Naive thymus-derived CD4-positive, alpha-beta T cell (primary cell): ENCODE results near the gene EEF2. TPM values are rescaled to one million over a fixed set of nuclear protein-coding genes. Genes with fewer than 3 reads are reported as not detected.

Experiments used
- ATAC-seq: fragments of 150-1000 bp; cut with Tn5 transposase; 2 replicates; pipeline ENCODE4 v1.10.0; 2021; ENCODE audit warnings: mild to moderate bottlenecking, moderate library complexity
- CTCF ChIA-PET: fragments of 350-600 bp; sonication (Branson Sonifier 250); formaldehyde crosslinking; loops from one replicate; lab custom pipeline; 2021; ENCODE audit warnings: antibody characterized with exemption; lab: Charles Lee
- POLR2A ChIA-PET: fragments of 350-600 bp; sonication (Branson Sonifier 250); formaldehyde crosslinking; loops from one replicate; lab custom pipeline; 2021; ENCODE audit warnings: antibody characterized with exemption, inconsistent platforms; lab: Charles Lee
- DNase-seq, 9 donors: peaks; one replicate each; pipeline versions ENCODE4 v3.0.0 to v3.0.0-alpha.2; 2020 to 2022; ENCODE audit warnings: mixed read lengths in 1 of 9
- H3K27ac ChIP-seq: one replicate; pipeline ENCODE4 v1.7.0; 2013; ENCODE audit warnings: mild to moderate bottlenecking, low read depth, low read length, moderate library complexity
- H3K27me3 ChIP-seq, 2 donors: one replicate each; pipeline ENCODE4 v1.7.0; 2013; ENCODE audit warnings: low read length in 2 of 2, mild to moderate bottlenecking in 2 of 2, moderate library complexity in 2 of 2; ENCODE audit not compliant: control insufficient read depth in 2 of 2, insufficient read depth in 2 of 2
- H3K36me3 ChIP-seq, 3 experiments: 1 replicate in 2 of 3; 2 replicates in 1 of 3; pipeline ENCODE4 v1.7.0; 2013; ENCODE audit warnings: low read length in 3 of 3, mild to moderate bottlenecking in 3 of 3, moderate library complexity in 1 of 3; ENCODE audit not compliant: insufficient read depth in 3 of 3, control insufficient read depth in 2 of 3
- H3K4me1 ChIP-seq, 2 donors: one replicate each; pipeline ENCODE4 v1.7.0; 2013; ENCODE audit warnings: low read length in 2 of 2, mild to moderate bottlenecking in 2 of 2, moderate library complexity in 1 of 2; ENCODE audit not compliant: control insufficient read depth in 2 of 2, insufficient read depth in 2 of 2
- H3K4me3 ChIP-seq: 2 replicates; pipeline ENCODE4 v1.7.0; 2013; ENCODE audit warnings: mild to moderate bottlenecking, low read length
- H3K9me3 ChIP-seq, 3 experiments: 1 replicate in 2 of 3; 2 replicates in 1 of 3; pipeline ENCODE4 v1.7.0; 2013; ENCODE audit warnings: low read length in 3 of 3; ENCODE audit not compliant: control insufficient read depth in 2 of 3
- H3K27ac Mint-ChIP-seq, 9 donors: one replicate each; pipeline ENCODE4 v1.8.0; 2020 to 2022; ENCODE audit warnings: mixed read lengths in 9 of 9, mild to moderate bottlenecking in 8 of 9, moderate library complexity in 5 of 9, inconsistent platforms in 2 of 9
- H3K27me3 Mint-ChIP-seq, 5 donors: one replicate each; pipeline ENCODE4 v1.8.0; 2021 to 2022; ENCODE audit warnings: mixed read lengths in 5 of 5, mild to moderate bottlenecking in 1 of 5
- H3K36me3 Mint-ChIP-seq, 5 donors: one replicate each; pipeline ENCODE4 v1.8.0; 2020 to 2022; ENCODE audit warnings: mixed read lengths in 5 of 5, mild to moderate bottlenecking in 3 of 5, inconsistent platforms in 1 of 5
- H3K4me1 Mint-ChIP-seq, 7 donors: one replicate each; pipeline ENCODE4 v1.8.0; 2020 to 2022; ENCODE audit warnings: mixed read lengths in 7 of 7, mild to moderate bottlenecking in 3 of 7, inconsistent platforms in 1 of 7
- H3K4me3 Mint-ChIP-seq, 10 donors: one replicate each; pipeline ENCODE4 v1.8.0; 2020 to 2022; ENCODE audit warnings: mild to moderate bottlenecking in 10 of 10, mixed read lengths in 10 of 10, moderate library complexity in 6 of 10, inconsistent platforms in 2 of 10
- H3K9me3 Mint-ChIP-seq, 11 donors: one replicate each; pipeline ENCODE4 v1.8.0; 2020 to 2022; ENCODE audit warnings: mixed read lengths in 11 of 11, mild to moderate bottlenecking in 4 of 11, inconsistent platforms in 1 of 11, moderate library complexity in 1 of 11
- intact Hi-C, 2 donors: fragments of 100-400 bp; cut with micrococcal nuclease; formaldehyde crosslinking; loops; one replicate each; pipeline ENCODE4 v1.15.1; 2023
- polyA plus RNA-seq, 2 donors: library from polyadenylated mRNA; unstranded; fragments of 300-500 nt; fragmentation: Illumina TruSeq; gene quantifications; one replicate each; pipeline ENCODE4 v1.2.3, GENCODE V29; 2021
- total RNA-seq, 6 experiments: library from RNA in 5 of 6; stranded (reverse) in 5 of 6; gene quantifications; 1 replicate in 5 of 6; 2 replicates in 1 of 6; pipeline ENCODE4 v1.2.3 and lab custom pipeline; 2021 to 2026

EEF2 gene
- total and polyA plus RNA-seq, 7 experiments from 2014 or later: 611 to 2,674 (median 2,232) TPM

DNA sequence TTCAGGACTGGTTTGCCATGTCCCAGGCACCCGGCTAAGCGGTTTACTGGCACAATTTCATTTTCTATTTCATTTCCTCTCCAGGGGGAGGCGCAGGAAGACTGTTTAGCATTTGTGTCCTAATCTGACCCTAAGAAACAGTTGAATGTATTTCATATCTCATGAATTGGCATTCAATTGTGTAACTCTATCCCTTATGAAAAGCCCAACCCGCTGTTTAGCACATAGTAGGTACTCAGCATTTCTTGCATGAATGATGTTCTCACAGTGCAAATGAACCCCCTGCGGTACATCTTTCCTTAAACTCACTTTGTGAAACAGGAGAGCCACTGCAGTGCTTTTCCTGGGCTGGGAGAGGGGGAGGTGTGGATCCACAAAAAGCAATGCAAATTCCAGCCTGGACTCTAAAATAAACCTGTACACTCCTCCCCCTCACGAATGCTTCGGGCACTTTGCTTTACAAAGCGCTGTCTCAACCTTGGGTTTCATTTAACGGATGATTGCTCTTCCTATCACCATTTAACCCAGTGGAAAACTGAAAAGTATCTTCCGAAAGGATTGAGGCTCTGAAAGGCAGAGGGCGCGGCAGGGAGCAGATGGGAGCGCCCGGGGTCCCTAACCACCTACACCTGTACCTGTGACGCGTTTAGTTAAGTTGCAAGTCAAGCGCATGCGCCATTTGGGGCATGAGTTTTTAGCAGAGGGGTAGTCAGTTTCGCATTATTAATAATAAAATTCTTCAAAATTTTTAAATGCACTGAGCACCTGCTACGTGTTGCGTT lies 1.2 kb upstream of the EEF2 start:
- Mint-ChIP-seq H3K27ac (peak overlapping the region; percentile 87 to 99 (median 95)), H3K4me1 (peaks cover 32 to 57% (median 49%) of the 10 kb centered on the region in 7 donors), H3K27me3 (no peaks in the 10 kb centered on the region), H3K36me3 (peaks cover 4 to 25% (median 18%) of the 10 kb centered on the region in 5 donors), H3K4me3 (peak overlapping the region; percentile 91 to 99 (median 98)), H3K9me3 (peaks cover 0 to 3% (median 0%) of the 10 kb centered on the region in 11 donors)
- Histone ChIP-seq H3K4me1 (peaks cover 37 to 43% of the 10 kb centered on the region in 2 donors), H3K27ac (peak overlapping the region; percentile 63), H3K4me3 (peak overlapping the region; percentile 98), H3K9me3 (no peaks in the 10 kb centered on the region), H3K36me3 (peaks cover 15 to 37% (median 21%) of the 10 kb centered on the region in 3 experiments), H3K27me3 (no peaks in the 10 kb centered on the region)
- DNase-seq (peak in 8 of 9 donors; percentile 53 to 75 (median 66)), ATAC-seq (peak; percentile 28)
- intact Hi-C loops: loop anchor here (1.0 to 10.0 kb wide), 18 partner anchors 21 to 949 kb away; partner anchors contain the start of genes ANKRD24 (in 2 of the 2), CHAF1A (in 2 of the 2), HDGFL2 (in 2 of the 2) and SIRT6 (in 2 of the 2)
- ChIA-PET POLR2A (interaction anchor here (0.7 to 2.9 kb wide), 9 partner anchors 9 to 486 kb away, joined by 3 to 44 read pairs (median 8); partner anchors contain the start of genes DAPK3, DOHH, PIAS4 and ZBTB7A), CTCF (interaction anchor here (0.8 to 3.1 kb wide), 9 partner anchors 11 to 334 kb away, joined by 3 to 16 read pairs (median 4); partner anchors contain the start of genes DAPK3 and PIAS4)

DNA sequence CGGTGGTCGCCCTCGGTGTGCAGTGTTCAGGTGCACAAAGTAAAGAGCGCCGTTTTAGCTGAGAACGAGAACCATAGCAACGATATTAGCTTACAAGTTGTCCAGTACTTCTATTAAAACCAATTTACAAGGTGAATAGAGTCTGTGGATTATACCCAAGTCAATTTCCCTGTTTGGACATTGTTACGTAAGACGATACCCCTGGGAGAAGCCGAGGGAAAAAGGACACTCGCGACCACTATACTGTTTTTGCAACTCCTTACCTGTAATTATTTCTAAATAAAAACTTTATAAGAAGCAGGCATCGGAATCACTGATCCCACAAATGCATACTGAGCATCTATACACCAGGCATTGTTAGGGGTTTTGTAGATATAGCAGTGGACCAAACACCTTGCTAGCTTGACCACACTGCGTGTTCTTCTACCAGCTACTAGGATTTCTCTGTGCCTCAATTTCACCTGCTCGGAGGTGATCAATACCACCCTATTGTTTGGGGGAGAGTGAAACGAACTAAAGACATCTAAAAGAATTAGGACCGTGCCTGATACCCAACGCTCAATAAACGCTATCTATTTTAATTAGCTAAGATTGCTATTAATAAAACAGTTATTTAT lies 488 bp upstream of the EEF2 start:
- Histone ChIP-seq H3K9me3 (no peaks in the 10 kb centered on the region), H3K36me3 (peaks cover 22 to 44% (median 28%) of the 10 kb centered on the region in 3 experiments), H3K4me3 (peak overlapping the region; percentile 98), H3K27ac (peak overlapping the region; percentile 63), H3K4me1 (peaks cover 37 to 43% of the 10 kb centered on the region in 2 donors), H3K27me3 (no peaks in the 10 kb centered on the region)
- intact Hi-C loops: loop anchor here (1.0 to 10.0 kb wide), 20 partner anchors 14 to 948 kb away; partner anchors contain the start of genes ANKRD24 (in 2 of the 2), CHAF1A (in 2 of the 2), DAPK3 (in 2 of the 2) and HDGFL2 (in 2 of the 2)
- Mint-ChIP-seq H3K27ac (peak overlapping the region; percentile 93 to 99 (median 96)), H3K4me1 (peaks cover 32 to 59% (median 51%) of the 10 kb centered on the region in 7 donors), H3K9me3 (peaks cover 0 to 1% (median 0%) of the 10 kb centered on the region in 11 donors), H3K4me3 (peak overlapping the region; percentile 91 to 99 (median 98)), H3K36me3 (peaks cover 4 to 28% (median 21%) of the 10 kb centered on the region in 5 donors), H3K27me3 (no peaks in the 10 kb centered on the region)
- ATAC-seq (no peak), DNase-seq (no peak)
- POLR2A ChIA-PET: interaction anchor here (0.6 to 2.9 kb wide), 23 partner anchors 8 to 485 kb away, joined by 3 to 44 read pairs (median 4); partner anchors contain the start of genes DAPK3, DOHH, MRPL54 and PIAS4
- CTCF ChIA-PET: interaction anchor here (0.6 to 3.1 kb wide), 14 partner anchors 10 to 652 kb away, joined by 3 to 16 read pairs (median 4); partner anchors contain the start of genes DAPK3, MRPL54 and PIAS4

DNA sequence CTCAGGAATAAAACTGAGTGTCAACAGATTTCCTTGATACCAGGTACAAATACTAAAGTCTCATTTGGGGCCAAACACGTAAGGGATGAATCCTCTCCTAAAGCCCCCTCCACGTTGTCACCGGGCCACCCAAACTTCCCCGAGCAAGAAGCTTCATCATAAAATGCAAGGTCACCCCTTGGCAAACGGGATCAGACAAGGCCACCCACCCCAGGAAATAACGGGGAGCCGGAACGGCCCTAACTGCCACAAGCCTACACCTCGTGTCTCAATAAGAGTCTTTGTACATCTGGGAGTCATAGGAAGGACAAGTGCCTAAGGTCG lies 717 bp downstream of the EEF2 start:
- H3K27ac ChIP-seq: peak overlapping the region; percentile 87
- no peak for ATAC-seq
- peak overlapping the region; percentile 93 to 99 (median 96) for H3K27ac Mint-ChIP-seq
- intact Hi-C loops: loop anchor here in 1 of 2 donors (10.0 kb wide), 1 partner anchor 480 kb away; the partner anchor contains the start of genes DOHH and FZR1
- H3K36me3 Mint-ChIP-seq: peaks cover 4 to 32% (median 21%) of the 10 kb centered on the region in 5 donors
- H3K9me3 Mint-ChIP-seq: no peaks in the 10 kb centered on the region
- no peaks in the 10 kb centered on the region for H3K27me3 Mint-ChIP-seq
- H3K27me3 ChIP-seq: no peaks in the 10 kb centered on the region
- peak overlapping the region; percentile 98 for H3K4me3 ChIP-seq
- H3K36me3 ChIP-seq: peaks cover 29 to 56% (median 35%) of the 10 kb centered on the region in 3 experiments
- H3K4me3 Mint-ChIP-seq: peak overlapping the region; percentile 91 to 99 (median 98)
- ChIA-PET POLR2A (interaction anchor here (0.5 to 2.9 kb wide), 12 partner anchors 9 to 484 kb away, joined by 3 to 44 read pairs (median 8); partner anchors contain the start of genes DAPK3, DOHH, MRPL54 and PIAS4), CTCF (interaction anchor here (3.1 kb wide), 1 partner anchor 156 kb away, joined by 16 read pairs; no protein-coding TSS in a partner anchor)
- H3K4me1 ChIP-seq: peaks cover 37 to 43% of the 10 kb centered on the region in 2 donors
- peak in 1 of 9 donors; percentile 36 for DNase-seq
- H3K4me1 Mint-ChIP-seq: peaks cover 30 to 55% (median 45%) of the 10 kb centered on the region in 7 donors
- H3K9me3 ChIP-seq: no peaks in the 10 kb centered on the region

DNA sequence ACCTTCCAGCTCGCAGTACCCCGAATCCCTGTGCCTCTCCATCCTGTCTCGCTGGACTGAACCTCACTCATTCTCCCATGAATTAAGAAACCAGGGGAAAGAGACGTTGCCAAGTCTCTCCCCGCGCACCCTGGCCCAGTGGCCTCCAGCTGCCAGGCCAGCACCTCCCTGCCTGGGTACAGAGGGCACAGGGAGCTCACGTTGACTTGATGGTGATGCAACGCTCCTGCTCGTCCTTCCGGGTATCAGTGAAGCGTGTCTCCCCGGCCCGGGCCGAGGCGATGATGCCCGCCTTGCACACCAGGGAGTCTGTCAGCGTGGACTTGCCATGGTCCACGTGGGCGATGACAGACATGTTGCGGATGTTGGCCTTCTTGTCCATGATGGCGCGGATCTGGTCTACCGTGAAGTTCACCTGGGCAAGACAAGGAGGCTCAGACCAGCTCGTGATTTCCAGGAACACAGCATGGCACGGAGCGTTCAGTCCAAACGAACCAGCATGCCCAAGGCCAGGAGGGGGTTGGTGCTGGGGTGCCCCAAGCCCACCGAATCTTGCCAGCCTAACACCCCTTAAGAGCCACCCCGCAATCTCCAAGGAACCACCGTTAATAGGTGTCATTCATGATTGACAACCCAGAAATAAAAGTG lies 1.2 kb downstream of the EEF2 start:
- peak overlapping the region; percentile 98 for H3K4me3 ChIP-seq
- H3K27me3 ChIP-seq: no peaks in the 10 kb centered on the region
- Mint-ChIP-seq H3K9me3 (no peaks in the 10 kb centered on the region), H3K27ac (peak overlapping the region; percentile 93 to 99 (median 96)), H3K4me1 (peaks cover 30 to 57% (median 45%) of the 10 kb centered on the region in 7 donors), H3K4me3 (peak overlapping the region; percentile 91 to 99 (median 98)), H3K36me3 (peaks cover 4 to 32% (median 21%) of the 10 kb centered on the region in 5 donors), H3K27me3 (no peaks in the 10 kb centered on the region)
- no peak for ATAC-seq
- peaks cover 34 to 61% (median 35%) of the 10 kb centered on the region in 3 experiments for H3K36me3 ChIP-seq
- peak overlapping the region; percentile 87 for H3K27ac ChIP-seq
- no peaks in the 10 kb centered on the region for H3K9me3 ChIP-seq
- peaks cover 37 to 43% of the 10 kb centered on the region in 2 donors for H3K4me1 ChIP-seq
- ChIA-PET POLR2A (interaction anchor here (0.5 to 2.9 kb wide), 9 partner anchors 9 to 222 kb away, joined by 3 to 44 read pairs (median 15); partner anchors contain the start of genes DAPK3, MRPL54, PIAS4 and ZBTB7A), CTCF (interaction anchor here (0.6 to 3.1 kb wide), 2 partner anchors 73 to 156 kb away, joined by 3 to 16 read pairs; no protein-coding TSS in a partner anchor)
- no peak for DNase-seq
- intact Hi-C loops: loop anchor here in 1 of 2 donors (10.0 kb wide), 1 partner anchor 479 kb away; the partner anchor contains the start of genes DOHH and FZR1

DNA sequence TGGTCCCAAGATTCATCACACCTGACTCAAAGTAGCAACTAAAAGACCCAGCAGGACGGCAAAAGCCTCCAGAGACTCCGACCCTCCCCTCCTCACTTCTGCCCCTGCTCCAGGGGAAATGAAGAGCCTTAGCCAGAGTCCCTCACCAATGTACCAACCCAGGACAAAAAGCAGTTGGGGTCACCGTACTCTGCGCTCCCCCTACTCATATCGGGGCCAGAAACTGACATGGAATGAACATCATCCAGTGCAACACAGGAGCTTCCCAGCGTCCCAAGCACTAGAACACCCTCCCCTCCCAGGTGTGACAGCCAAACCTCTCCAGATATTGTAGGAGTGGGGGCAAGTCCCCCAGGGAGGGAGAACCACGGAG lies 1.7 kb downstream of the EEF2 start:
- Mint-ChIP-seq H3K36me3 (peaks cover 4 to 33% (median 21%) of the 10 kb centered on the region in 5 donors), H3K27ac (peak overlapping the region; percentile 82 to 97 (median 95)), H3K4me1 (peaks cover 30 to 57% (median 45%) of the 10 kb centered on the region in 7 donors), H3K27me3 (no peaks in the 10 kb centered on the region), H3K4me3 (peak overlapping the region; percentile 91 to 99 (median 98)), H3K9me3 (no peaks in the 10 kb centered on the region)
- ChIA-PET CTCF (interaction anchor here (0.6 to 3.1 kb wide), 2 partner anchors 74 to 157 kb away, joined by 3 to 16 read pairs; no protein-coding TSS in a partner anchor), POLR2A (interaction anchor here (1.7 to 2.9 kb wide), 5 partner anchors 8 to 221 kb away, joined by 8 to 44 read pairs (median 19); partner anchors contain the start of genes DAPK3, MRPL54 and PIAS4)
- intact Hi-C loops: loop anchor here in 1 of 2 donors (10.0 kb wide), 1 partner anchor 479 kb away; the partner anchor contains the start of genes DOHH and FZR1
- peaks cover 35 to 64% (median 37%) of the 10 kb centered on the region in 3 experiments for H3K36me3 ChIP-seq
- peak overlapping the region; percentile 98 for H3K4me3 ChIP-seq
- no peaks in the 10 kb centered on the region for H3K27me3 ChIP-seq
- ATAC-seq: no peak
- DNase-seq: no peak
- peaks cover 37 to 43% of the 10 kb centered on the region in 2 donors for H3K4me1 ChIP-seq
- no peaks in the 10 kb centered on the region for H3K9me3 ChIP-seq
- H3K27ac ChIP-seq: peak overlapping the region; percentile 87
